SK-N-SH (cell line): ENCODE results near the gene PEX16. TPM values are rescaled to one million over a fixed set of nuclear protein-coding genes. Genes with fewer than 3 reads are reported as not detected.
A peak's percentile ranks its signal among the peaks of the same experiment; 100 is the strongest.

Experiments used
- CTCF ChIA-PET: fragments of 300-600, 350-600 bp; formaldehyde crosslinking; extraction: SDS; loops from one replicate; lab custom pipeline; 2021; lab: Yijun Ruan, JAX
- POLR2A ChIA-PET: fragments of 350-600 bp; sonication (Branson Sonifier 250); formaldehyde crosslinking; extraction: SDS; loops from one replicate; lab custom pipeline; 2020; ENCODE audit warnings: antibody characterized with exemption, inconsistent platforms; lab: Yijun Ruan, JAX
- DNase-seq: peaks from one replicate; pipeline ENCODE4 v3.0.0; 2012
- H2AFZ ChIP-seq: fragments of 200-600 bp; sonication (generic); 2 replicates; pipeline ENCODE4 v1.8.1; 2016; ENCODE audit warnings: antibody characterized with exemption, mild to moderate bottlenecking, low read depth
- H3F3A ChIP-seq: fragments of 200-600 bp; sonication (generic); replicated peaks from 2 replicates; pipeline ENCODE3; 2016; ENCODE audit warnings: antibody characterized with exemption, mild to moderate bottlenecking; ENCODE audit not compliant: insufficient read depth
- H3K27ac ChIP-seq, 2 experiments: fragments of 200-500 bp in 1 of 2; fragments of 200-600 bp in 1 of 2; sonication (Bioruptor generic) in 1 of 2; sonication (generic), shearing (Covaris generic) in 1 of 2; 2 replicates each; pipeline versions ENCODE4 v1.5.1 to v1.6.1; 2014 to 2016; ENCODE audit warnings: low read depth in 2 of 2, inconsistent platforms in 1 of 2, low read length in 1 of 2, mild to moderate bottlenecking in 1 of 2, mixed read lengths in 1 of 2
- H3K27me3 ChIP-seq: fragments of 200-600 bp; sonication (generic), shearing (Covaris generic); 2 replicates; pipeline ENCODE4 v1.6.1; 2016; ENCODE audit warnings: mixed run types; ENCODE audit not compliant: insufficient read depth
- H3K36me3 ChIP-seq, 2 experiments: fragments of 200-500 bp in 1 of 2; fragments of 200-600 bp in 1 of 2; sonication (Bioruptor generic) in 1 of 2; sonication (generic) in 1 of 2; replicated peaks in 1 of 2; 2 replicates each; pipeline versions ENCODE3 to v1.5.1; 2014 to 2016; ENCODE audit warnings: low read length in 1 of 2, mild to moderate bottlenecking in 1 of 2; ENCODE audit not compliant: insufficient read depth in 2 of 2, control insufficient read depth in 1 of 2
- H3K4me1 ChIP-seq, 2 experiments: fragments of 200-500 bp in 1 of 2; fragments of 200-600 bp in 1 of 2; sonication (Bioruptor generic) in 1 of 2; sonication (generic), shearing (Covaris generic) in 1 of 2; 2 replicates each; pipeline versions ENCODE4 v1.5.1 to v1.6.1; 2014 to 2016; ENCODE audit warnings: low read depth in 1 of 2, low read length in 1 of 2, mixed run types in 1 of 2; ENCODE audit not compliant: insufficient read depth in 2 of 2, control insufficient read depth in 1 of 2
- H3K4me2 ChIP-seq: fragments of 200-600 bp; sonication (generic), shearing (Covaris generic); 2 replicates; pipeline ENCODE4 v1.6.1; 2017; ENCODE audit warnings: mixed run types
- H3K4me3 ChIP-seq, 2 experiments: fragments of 200-500 bp in 1 of 2; fragments of 200-600 bp in 1 of 2; sonication (Bioruptor generic) in 1 of 2; sonication (generic), shearing (Covaris generic) in 1 of 2; 2 replicates each; pipeline versions ENCODE4 v1.5.1 to v1.8.1; 2014 to 2016; ENCODE audit warnings: low read depth in 2 of 2, inconsistent platforms in 1 of 2, low read length in 1 of 2, mild to moderate bottlenecking in 1 of 2, mixed read lengths in 1 of 2, moderate library complexity in 1 of 2
- H3K79me2 ChIP-seq: fragments of 200-600 bp; sonication (generic); 2 replicates; pipeline ENCODE4 v1.8.1; 2017; ENCODE audit warnings: mild to moderate bottlenecking; ENCODE audit not compliant: insufficient read depth
- H3K9ac ChIP-seq: fragments of 200-600 bp; sonication (generic); 2 replicates; pipeline ENCODE4 v1.6.1; 2017; ENCODE audit warnings: mixed run types
- H3K9me2 ChIP-seq: fragments of 200-600 bp; sonication (generic); 2 replicates; pipeline ENCODE4 v1.6.1; 2017; ENCODE audit warnings: mixed run types
- H3K9me3 ChIP-seq: fragments of 200-600 bp; sonication (generic); 2 replicates; pipeline ENCODE4 v1.6.1; 2017; ENCODE audit warnings: mixed run types, mild to moderate bottlenecking, moderate library complexity
- H4K20me1 ChIP-seq: fragments of 200-600 bp; sonication (generic); 2 replicates; pipeline ENCODE4 v1.6.1; 2017; ENCODE audit warnings: mild to moderate bottlenecking, mixed run types; ENCODE audit not compliant: insufficient read depth
- EZH2phosphoT487 ChIP-seq: fragments of 200-600 bp; sonication (generic); IDR thresholded peaks from 2 replicates; pipeline ENCODE4 v1.6.1; 2017; ENCODE audit warnings: low read depth, mixed run types, mild to moderate bottlenecking, antibody characterized with exemption, moderate library complexity, borderline replicate concordance
- GABPA ChIP-seq: IDR thresholded peaks from 2 replicates; pipeline ENCODE4 v1.4.0; 2012; ENCODE audit warnings: low read depth, mild to moderate bottlenecking
- GATA2 ChIP-seq: sonication (generic); formaldehyde crosslinking; IDR thresholded peaks from 2 replicates; pipeline ENCODE4 v1.5.0; 2020; ENCODE audit warnings: mild to moderate bottlenecking, missing genetic modification reagents
- JUND ChIP-seq: IDR thresholded peaks from 2 replicates; pipeline ENCODE4 v1.4.0; 2012
- MAX ChIP-seq: IDR thresholded peaks from 2 replicates; pipeline ENCODE4 v1.4.0; 2012; ENCODE audit warnings: low read depth
- MEF2A ChIP-seq: IDR thresholded peaks from 2 replicates; pipeline ENCODE4 v1.4.0; 2012; ENCODE audit warnings: low read depth, borderline replicate concordance
- MXI1 ChIP-seq: IDR thresholded peaks from 2 replicates; pipeline ENCODE4 v1.6.1; 2012; ENCODE audit warnings: mild to moderate bottlenecking, low read depth, low read length, improper control_type of control experiment
- NFIC ChIP-seq: IDR thresholded peaks from 2 replicates; pipeline ENCODE4 v1.4.0; 2012; ENCODE audit warnings: borderline replicate concordance
- POLR2AphosphoS5 ChIP-seq: IDR thresholded peaks from 2 replicates; pipeline ENCODE4 v1.6.1; 2012; ENCODE audit warnings: low read depth, low read length
- RCOR1 ChIP-seq: fragments of 150-350 bp; IDR thresholded peaks from 2 replicates; pipeline ENCODE4 v1.6.1; 2017; ENCODE audit warnings: antibody characterized with exemption, low read length
- RXRA ChIP-seq: IDR thresholded peaks from 2 replicates; pipeline ENCODE4 v1.4.0; 2012; ENCODE audit warnings: low read depth, mild to moderate bottlenecking, borderline replicate concordance
- SIN3A ChIP-seq: IDR thresholded peaks from 2 replicates; pipeline ENCODE4 v1.6.1; 2012; ENCODE audit warnings: low read depth, mild to moderate bottlenecking, low read length, moderate library complexity, borderline replicate concordance
- TAF1 ChIP-seq: IDR thresholded peaks from 2 replicates; pipeline ENCODE4 v1.6.1; 2012; ENCODE audit warnings: low read depth, mild to moderate bottlenecking, low read length, moderate library complexity, borderline replicate concordance
- TCF12 ChIP-seq: IDR thresholded peaks from 2 replicates; pipeline ENCODE4 v1.4.0; 2012
- YY1 ChIP-seq: IDR thresholded peaks from 2 replicates; pipeline ENCODE4 v1.4.0; 2012; ENCODE audit warnings: low read depth, mild to moderate bottlenecking
- WGBS: methylation state at CpG from one replicate; pipeline ENCODE4 v1.1.6; 2017; ENCODE audit warnings: low lambda C conversion rate; 5-methylcytosine and 5-hydroxymethylcytosine counted together
- polyA plus RNA-seq, 3 experiments: library from polyadenylated mRNA; depleted of rRNA; stranded (reverse); fragments of >200 nt; gene quantifications; 2 replicates each; pipeline ENCODE4 v1.2.3, GENCODE V29; 2012

PEX16 gene
- polyA plus RNA-seq, 1 of the 3 experiments (the other 2 are of a cell fraction), result 46.4 TPM

DNA sequence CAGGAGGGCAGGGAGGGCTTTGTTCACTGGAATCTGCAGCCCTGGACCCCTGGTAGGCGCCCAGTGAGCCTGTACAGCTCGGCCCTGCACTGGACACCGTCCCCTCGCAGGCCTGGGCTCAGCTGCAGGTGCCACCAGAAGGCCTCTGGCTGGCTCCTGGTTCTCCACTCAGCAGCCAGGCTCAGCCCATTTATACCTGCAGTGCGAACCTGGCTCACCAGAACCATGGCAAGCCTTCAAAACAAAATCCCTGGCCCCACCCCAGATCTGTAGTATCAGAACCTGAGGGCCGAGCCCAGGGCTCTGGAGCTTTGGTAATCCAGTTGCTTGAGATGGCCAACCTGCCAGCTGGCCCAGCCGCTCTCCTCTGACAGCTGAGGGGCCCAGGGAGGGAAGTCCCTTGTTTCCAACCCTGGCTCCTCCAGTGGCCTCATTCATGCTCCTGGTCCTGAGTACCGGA is 9.7 kb downstream of the PEX16 start:
- Histone ChIP-seq H2AFZ (no peak overlapping the region), H4K20me1 (no peaks in the 10 kb centered on the region), H3K4me3 (no peak overlapping the region)
- 0 out of 2 replicates have a peak, but pooled peaks have one; percentile 9 for TF ChIP-seq POLR2AphosphoS5
- TF ChIP-seq TAF1, result no peak
- TF ChIP-seq, all 33 proteins: peak for 1
- Histone ChIP-seq H3K9ac (no peak overlapping the region), H3K27me3 (no peaks in the 10 kb centered on the region), H3K4me1 (peaks cover 0 to 9% of the 10 kb centered on the region in 2 experiments; a peak in 1 of 4 replicates), H3K79me2 (no peaks in the 10 kb centered on the region), H3F3A (no peaks in the 10 kb centered on the region), H3K9me2 (no peaks in the 10 kb centered on the region), H3K27ac (peak overlapping the region in 1 of 2 experiments; percentile 30; a peak in 1 of 4 replicates), H3K36me3 (peaks cover 0 to 35% of the 10 kb centered on the region in 2 experiments), H3K4me2 (no peak overlapping the region), H3K9me3 (no peaks in the 10 kb centered on the region)
- CTCF ChIA-PET, result interaction anchor here (1.0 to 1.5 kb wide), 3 partner anchors 10 to 36 kb away, joined by 3 to 4 read pairs (median 4); no protein-coding TSS in a partner anchor
- DNase-seq, result no peak
- POLR2A ChIA-PET, result interaction anchor here (0.6 to 3.2 kb wide), 4 partner anchors 9 to 211 kb away, joined by 3 to 15 read pairs (median 4); partner anchors contain the start of gene PEX16
- 97% methylated on average over 5 of the region's 8 CpGs for WGBS

DNA sequence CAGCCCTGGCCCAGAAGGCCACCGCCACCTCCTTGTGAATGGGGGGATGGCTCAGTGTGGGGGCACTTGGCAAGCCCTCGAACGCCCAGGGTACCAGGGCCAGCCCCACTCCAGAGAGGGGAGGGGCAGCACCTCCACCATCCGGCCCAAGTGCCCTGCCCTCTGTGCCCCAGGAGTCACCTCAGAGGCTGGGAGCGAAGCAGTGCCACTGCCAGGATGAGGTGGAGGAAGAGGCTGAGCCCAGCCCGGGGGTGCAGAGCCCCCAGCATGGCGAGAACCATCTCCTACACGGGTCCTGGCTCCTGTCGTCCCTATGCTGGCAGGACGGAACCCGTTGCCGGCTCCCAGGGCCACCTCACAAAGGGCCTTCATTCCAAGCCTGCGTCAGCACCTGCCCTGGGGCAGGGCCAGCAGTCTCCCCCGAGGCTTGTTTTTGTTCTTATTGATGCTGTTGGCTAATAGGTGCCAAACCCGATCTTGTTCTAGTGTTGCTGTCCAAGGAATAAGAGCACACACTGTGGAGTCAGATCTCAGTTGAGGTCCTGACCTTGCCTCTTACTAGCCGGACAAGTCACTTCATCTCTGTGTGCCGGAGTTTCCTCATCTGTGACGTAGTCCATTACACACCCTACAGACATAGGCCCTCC is 10.6 kb downstream of the PEX16 start, which contains the start of gene FREY1:
FREY1 (minus strand) TSS at position 307 of the 647 bp plus-strand sequence; CDS start at position 281, 26 bp downstream.
- ChIA-PET CTCF (interaction anchor here (1.0 to 1.5 kb wide), 3 partner anchors 9 to 35 kb away, joined by 3 to 4 read pairs (median 4); no protein-coding TSS in a partner anchor), POLR2A (interaction anchor here (1.1 to 3.2 kb wide), 2 partner anchors 8 to 11 kb away, joined by 3 to 15 read pairs; partner anchors contain the start of gene PEX16)
- Histone ChIP-seq H3K4me1 (peaks cover 0 to 9% of the 10 kb centered on the region in 2 experiments; a peak in 1 of 4 replicates), H3K4me3 (no peak within 1 kb of the TSS), H3K9me2 (no peaks in the 10 kb centered on the region), H3F3A (no peaks in the 10 kb centered on the region), H3K9me3 (no peaks in the 10 kb centered on the region), H2AFZ (no peak within 1 kb of the TSS), H3K27ac (peak within 1 kb of the TSS in 1 of 2 experiments; percentile 30; a peak in 1 of 4 replicates), H3K4me2 (no peak within 1 kb of the TSS), H3K9ac (no peak within 1 kb of the TSS), H3K79me2 (no peaks in the 10 kb centered on the region), H3K27me3 (no peaks in the 10 kb centered on the region), H3K36me3 (peaks cover 0 to 39% of the 10 kb centered on the region in 2 experiments), H4K20me1 (no peaks in the 10 kb centered on the region)
- TF ChIP-seq MXI1, result no peak
- TF ChIP-seq SIN3A, result no peak
- no peak for TF ChIP-seq TCF12
- no peak for TF ChIP-seq GATA2 (CRISPR knock-in tag)
- TF ChIP-seq RCOR1, result no peak
- TF ChIP-seq POLR2AphosphoS5, result no peak; the same call in 1 of the 2 replicates
- no peak for TF ChIP-seq JUND
- TF ChIP-seq RXRA, result no peak
- TF ChIP-seq MEF2A, result no peak
- TF ChIP-seq GABPA, result no peak
- no peak for TF ChIP-seq NFIC
- no peak for TF ChIP-seq YY1
- no peak for TF ChIP-seq EZH2phosphoT487
- TF ChIP-seq MAX, result no peak
- WGBS, result 73% methylated on average over 8 of the region's 18 CpGs
- DNase-seq, result no peak
